ENCODE results near the gene MAP3K5. TPM values are rescaled to one million over a fixed set of nuclear protein-coding genes. Genes with fewer than 3 reads are reported as not detected.

Gene MAP3K5
- polyA plus RNA-seq, 2 donors: 5.2 to 5.6 TPM

GRCh38 chr6:136651982-136652381 is 140.3 kb downstream of the MAP3K5 start:
- 69 to 79% methylated on average over 2 of the region's 2 CpGs for WGBS, 2 donors
- no peaks in the 10 kb centered on the region for H3K27me3 ChIP-seq (ENCODE audit: control insufficient read depth in 1 of 2, insufficient read depth in 2 of 2, low read length in 2 of 2)
- H3K9me3 ChIP-seq (ENCODE audit: control insufficient read depth in 2 of 2, insufficient read depth in 1 of 2, low read depth in 1 of 2, low read length in 1 of 2): no peaks in the 10 kb centered on the region
- no peaks in the 10 kb centered on the region for H3K36me3 ChIP-seq (ENCODE audit: control insufficient read depth in 2 of 2, insufficient read depth in 2 of 2, low read length in 1 of 2)
- no peak overlapping the region for H3K4me3 ChIP-seq (ENCODE audit: low read depth in 1 of 2, low read length in 2 of 2)
- no peak overlapping the region for H3K27ac ChIP-seq (ENCODE audit: low read depth in 2 of 2, low read length in 1 of 2)
- no peaks in the 10 kb centered on the region for H3K4me1 ChIP-seq (ENCODE audit: control insufficient read depth in 2 of 2, insufficient read depth in 2 of 2, low read length in 1 of 2)

GRCh38 chr6:136647363-136647852 is 144.9 kb downstream of the MAP3K5 start:
- Histone ChIP-seq H3K4me3 (ENCODE audit: low read depth in 1 of 2, low read length in 2 of 2) (no peak overlapping the region), H3K4me1 (ENCODE audit: control insufficient read depth in 2 of 2, insufficient read depth in 2 of 2, low read length in 1 of 2) (no peaks in the 10 kb centered on the region), H3K36me3 (ENCODE audit: control insufficient read depth in 2 of 2, insufficient read depth in 2 of 2, low read length in 1 of 2) (no peaks in the 10 kb centered on the region), H3K9me3 (ENCODE audit: control insufficient read depth in 2 of 2, insufficient read depth in 1 of 2, low read depth in 1 of 2, low read length in 1 of 2) (no peaks in the 10 kb centered on the region), H3K27me3 (ENCODE audit: control insufficient read depth in 1 of 2, insufficient read depth in 2 of 2, low read length in 2 of 2) (no peaks in the 10 kb centered on the region), H3K27ac (ENCODE audit: low read depth in 2 of 2, low read length in 1 of 2) (peak overlapping the region in 1 of 2 donors; percentile 11)
- WGBS, 2 donors: 37 to 47% methylated on average over 9 of the region's 9 CpGs

DNA sequence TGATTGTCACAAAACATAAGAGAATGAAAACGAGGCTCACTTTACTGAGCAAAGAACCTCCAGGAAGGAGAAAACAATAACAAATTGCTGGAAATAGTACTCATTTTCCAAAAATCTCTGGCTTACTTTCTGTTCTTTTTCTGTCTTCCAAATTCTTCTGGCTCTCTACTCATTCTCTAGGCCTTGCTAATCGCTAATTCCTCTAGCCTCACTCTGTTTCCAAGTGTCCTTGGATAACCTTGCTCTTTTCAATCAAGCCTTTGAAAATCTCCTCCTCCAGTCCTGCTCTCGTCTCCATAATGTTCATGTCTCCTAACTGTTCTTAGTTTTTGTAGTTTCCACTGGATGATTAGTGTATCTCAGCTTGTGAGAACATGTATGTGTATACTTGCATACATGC is 145.9 kb downstream of the MAP3K5 start:
- H3K27ac ChIP-seq (ENCODE audit: low read depth in 2 of 2, low read length in 1 of 2): no peak overlapping the region
- no peaks in the 10 kb centered on the region for H3K9me3 ChIP-seq (ENCODE audit: control insufficient read depth in 2 of 2, insufficient read depth in 1 of 2, low read depth in 1 of 2, low read length in 1 of 2)
- 36% methylated on average over 3 of the region's 3 CpGs for WGBS, 2 donors
- H3K4me3 ChIP-seq (ENCODE audit: low read depth in 1 of 2, low read length in 2 of 2): no peak overlapping the region
- no peaks in the 10 kb centered on the region for H3K4me1 ChIP-seq (ENCODE audit: control insufficient read depth in 2 of 2, insufficient read depth in 2 of 2, low read length in 1 of 2)
- H3K36me3 ChIP-seq (ENCODE audit: control insufficient read depth in 2 of 2, insufficient read depth in 2 of 2, low read length in 1 of 2): no peaks in the 10 kb centered on the region
- H3K27me3 ChIP-seq (ENCODE audit: control insufficient read depth in 1 of 2, insufficient read depth in 2 of 2, low read length in 2 of 2): no peaks in the 10 kb centered on the region

GRCh38 chr6:136644597-136644952 is 147.7 kb downstream of the MAP3K5 start:
- Histone ChIP-seq H3K4me3 (ENCODE audit: low read depth in 1 of 2, low read length in 2 of 2) (no peak overlapping the region), H3K9me3 (ENCODE audit: control insufficient read depth in 2 of 2, insufficient read depth in 1 of 2, low read depth in 1 of 2, low read length in 1 of 2) (no peaks in the 10 kb centered on the region), H3K4me1 (ENCODE audit: control insufficient read depth in 2 of 2, insufficient read depth in 2 of 2, low read length in 1 of 2) (no peaks in the 10 kb centered on the region), H3K27me3 (ENCODE audit: control insufficient read depth in 1 of 2, insufficient read depth in 2 of 2, low read length in 2 of 2) (no peaks in the 10 kb centered on the region), H3K27ac (ENCODE audit: low read depth in 2 of 2, low read length in 1 of 2) (peak overlapping the region in 1 of 2 donors; percentile 47), H3K36me3 (ENCODE audit: control insufficient read depth in 2 of 2, insufficient read depth in 2 of 2, low read length in 1 of 2) (no peaks in the 10 kb centered on the region)
- 80 to 84% methylated on average over 4 of the region's 4 CpGs for WGBS, 2 donors

DNA sequence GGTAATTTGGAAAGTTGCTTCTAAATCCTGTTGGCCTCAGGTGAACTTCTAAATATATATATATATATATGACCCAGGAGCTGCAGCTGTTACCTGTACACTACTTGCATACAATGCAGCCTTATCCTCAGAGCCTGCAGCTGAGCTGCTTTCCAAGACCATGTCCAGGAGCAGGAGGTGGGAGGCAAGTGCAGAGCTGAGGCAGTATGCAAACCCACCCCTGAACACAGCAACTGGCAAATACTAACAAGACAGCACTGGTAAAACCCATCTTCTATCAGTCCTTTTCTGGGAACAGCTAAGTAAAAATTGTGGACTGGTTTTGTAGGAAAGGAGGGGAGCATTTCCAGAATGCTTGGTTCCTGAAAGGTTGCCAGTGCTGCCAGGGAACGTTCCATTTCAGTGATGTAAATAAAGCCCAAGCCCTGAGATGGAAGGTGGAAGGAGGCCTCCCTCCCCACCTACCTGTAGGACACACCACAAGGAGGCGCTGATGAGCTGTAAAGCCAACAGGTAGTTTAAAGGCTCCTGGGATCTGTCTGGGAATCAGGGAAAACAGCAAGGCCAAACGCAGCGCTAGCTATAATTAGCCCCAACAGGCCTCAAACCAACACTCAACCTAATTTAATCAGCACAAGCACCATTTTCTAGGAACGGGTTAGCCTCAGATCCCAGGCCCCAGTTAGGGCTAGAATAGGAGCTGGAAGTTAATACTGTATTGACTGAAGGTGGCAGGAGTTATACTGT is 148.3 kb downstream of the MAP3K5 start:
- 4 to 5% methylated on average over 5 of the region's 5 CpGs for WGBS, 2 donors
- H3K27ac ChIP-seq (ENCODE audit: low read depth in 2 of 2, low read length in 1 of 2): peak overlapping the region in 1 of 2 donors; percentile 47

GRCh38 chr6:136641873-136642465 is 150.3 kb downstream of the MAP3K5 start:
- Histone ChIP-seq H3K27ac (ENCODE audit: low read depth in 2 of 2, low read length in 1 of 2) (no peak overlapping the region), H3K9me3 (ENCODE audit: control insufficient read depth in 2 of 2, insufficient read depth in 1 of 2, low read depth in 1 of 2, low read length in 1 of 2) (no peaks in the 10 kb centered on the region), H3K4me3 (ENCODE audit: low read depth in 1 of 2, low read length in 2 of 2) (no peak overlapping the region), H3K27me3 (ENCODE audit: control insufficient read depth in 1 of 2, insufficient read depth in 2 of 2, low read length in 2 of 2) (no peaks in the 10 kb centered on the region), H3K4me1 (ENCODE audit: control insufficient read depth in 2 of 2, insufficient read depth in 2 of 2, low read length in 1 of 2) (no peaks in the 10 kb centered on the region), H3K36me3 (ENCODE audit: control insufficient read depth in 2 of 2, insufficient read depth in 2 of 2, low read length in 1 of 2) (peaks cover 0 to 2% of the 10 kb centered on the region in 2 donors)
- WGBS, 2 donors: 95 to 98% methylated on average over 3 of the region's 3 CpGs

More for the DNA sequence above, 148.3 kb downstream of the MAP3K5 start:
- Histone ChIP-seq H3K9me3 (ENCODE audit: control insufficient read depth in 2 of 2, insufficient read depth in 1 of 2, low read depth in 1 of 2, low read length in 1 of 2) (no peaks in the 10 kb centered on the region), H3K4me3 (ENCODE audit: low read depth in 1 of 2, low read length in 2 of 2) (no peak overlapping the region), H3K36me3 (ENCODE audit: control insufficient read depth in 2 of 2, insufficient read depth in 2 of 2, low read length in 1 of 2) (no peaks in the 10 kb centered on the region), H3K4me1 (ENCODE audit: control insufficient read depth in 2 of 2, insufficient read depth in 2 of 2, low read length in 1 of 2) (no peaks in the 10 kb centered on the region), H3K27me3 (ENCODE audit: control insufficient read depth in 1 of 2, insufficient read depth in 2 of 2, low read length in 2 of 2) (no peaks in the 10 kb centered on the region)

GRCh38 chr6:136641166-136641565 is 151.1 kb downstream of the MAP3K5 start:
- Histone ChIP-seq H3K27ac (ENCODE audit: low read depth in 2 of 2, low read length in 1 of 2) (no peak overlapping the region), H3K4me1 (ENCODE audit: control insufficient read depth in 2 of 2, insufficient read depth in 2 of 2, low read length in 1 of 2) (no peaks in the 10 kb centered on the region), H3K9me3 (ENCODE audit: control insufficient read depth in 2 of 2, insufficient read depth in 1 of 2, low read depth in 1 of 2, low read length in 1 of 2) (no peaks in the 10 kb centered on the region), H3K27me3 (ENCODE audit: control insufficient read depth in 1 of 2, insufficient read depth in 2 of 2, low read length in 2 of 2) (no peaks in the 10 kb centered on the region), H3K36me3 (ENCODE audit: control insufficient read depth in 2 of 2, insufficient read depth in 2 of 2, low read length in 1 of 2) (peaks cover 3 to 5% of the 10 kb centered on the region in 2 donors), H3K4me3 (ENCODE audit: low read depth in 1 of 2, low read length in 2 of 2) (no peak overlapping the region)
- WGBS, 2 donors: 83 to 93% methylated on average over 3 of the region's 3 CpGs

DNA sequence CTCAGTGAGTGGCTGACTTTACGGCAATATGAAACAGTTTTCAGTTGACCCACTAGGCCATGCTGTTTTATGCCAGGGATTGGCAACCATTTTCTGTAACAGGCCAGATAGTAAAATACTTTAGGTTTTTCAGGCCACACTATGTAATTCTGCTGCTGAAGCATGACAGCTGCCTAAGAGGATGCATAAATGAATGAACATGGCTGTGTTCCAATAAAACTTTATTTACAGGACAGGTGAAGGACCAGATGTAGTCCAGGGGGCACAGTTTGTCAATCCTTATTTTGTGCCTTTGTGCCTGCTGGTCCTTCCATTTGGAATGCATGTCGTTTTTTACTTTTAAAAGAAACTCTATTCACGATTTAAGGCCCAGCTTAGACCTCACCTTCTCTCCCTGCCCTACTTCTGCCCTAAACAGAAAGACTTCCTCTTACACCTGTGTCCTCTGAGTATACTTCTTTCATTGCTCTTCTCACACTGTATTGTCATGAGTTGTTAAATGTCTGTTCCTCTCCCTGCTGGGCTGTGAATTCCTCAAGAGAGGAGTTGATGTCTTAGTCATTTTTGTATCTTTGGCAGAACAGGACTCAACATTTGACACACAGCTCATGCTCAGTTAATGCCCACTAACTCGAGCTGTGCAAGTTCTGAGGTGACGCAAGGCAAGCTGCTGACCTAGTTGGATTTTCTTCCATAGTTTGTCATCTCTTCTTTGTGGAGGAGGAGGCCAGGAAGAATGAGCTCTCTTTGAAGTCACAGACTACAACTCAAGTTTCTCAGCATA is 152.0 kb downstream of the MAP3K5 start:
- 83 to 87% methylated on average over 5 of the region's 5 CpGs for WGBS, 2 donors
- peaks cover 3 to 8% of the 10 kb centered on the region in 2 donors for H3K36me3 ChIP-seq (ENCODE audit: control insufficient read depth in 2 of 2, insufficient read depth in 2 of 2, low read length in 1 of 2)
- H3K4me1 ChIP-seq (ENCODE audit: control insufficient read depth in 2 of 2, insufficient read depth in 2 of 2, low read length in 1 of 2): no peaks in the 10 kb centered on the region
- no peaks in the 10 kb centered on the region for H3K27me3 ChIP-seq (ENCODE audit: control insufficient read depth in 1 of 2, insufficient read depth in 2 of 2, low read length in 2 of 2)
- H3K27ac ChIP-seq (ENCODE audit: low read depth in 2 of 2, low read length in 1 of 2): no peak overlapping the region
- H3K4me3 ChIP-seq (ENCODE audit: low read depth in 1 of 2, low read length in 2 of 2): no peak overlapping the region
- H3K9me3 ChIP-seq (ENCODE audit: control insufficient read depth in 2 of 2, insufficient read depth in 1 of 2, low read depth in 1 of 2, low read length in 1 of 2): no peaks in the 10 kb centered on the region

DNA sequence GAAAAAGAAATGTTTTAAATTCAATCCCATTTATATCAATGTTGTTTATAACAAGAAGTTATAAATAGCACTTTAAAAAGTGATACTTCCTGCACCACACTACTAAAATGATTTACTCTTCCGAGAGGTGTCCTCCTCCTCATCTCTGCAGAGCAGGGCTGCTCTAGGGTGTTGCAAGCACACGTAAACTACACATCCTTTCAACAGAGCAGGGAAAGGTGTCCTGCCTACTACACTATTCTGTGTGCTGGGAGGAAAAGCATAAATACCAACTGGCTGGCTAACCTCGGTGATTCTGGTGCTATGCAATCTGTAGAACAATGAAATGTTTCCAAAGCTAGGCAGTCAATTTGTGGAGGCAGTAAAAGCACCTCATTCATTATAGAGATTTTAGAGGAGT is 152.6 kb downstream of the MAP3K5 start:
- H3K27ac ChIP-seq (ENCODE audit: low read depth in 2 of 2, low read length in 1 of 2): no peak overlapping the region
- H3K4me3 ChIP-seq (ENCODE audit: low read depth in 1 of 2, low read length in 2 of 2): no peak overlapping the region
- WGBS, 2 donors: 83 to 88% methylated on average over 3 of the region's 3 CpGs
- H3K4me1 ChIP-seq (ENCODE audit: control insufficient read depth in 2 of 2, insufficient read depth in 2 of 2, low read length in 1 of 2): no peaks in the 10 kb centered on the region
- H3K9me3 ChIP-seq (ENCODE audit: control insufficient read depth in 2 of 2, insufficient read depth in 1 of 2, low read depth in 1 of 2, low read length in 1 of 2): no peaks in the 10 kb centered on the region
- no peaks in the 10 kb centered on the region for H3K27me3 ChIP-seq (ENCODE audit: control insufficient read depth in 1 of 2, insufficient read depth in 2 of 2, low read length in 2 of 2)
- peaks cover 3 to 8% of the 10 kb centered on the region in 2 donors for H3K36me3 ChIP-seq (ENCODE audit: control insufficient read depth in 2 of 2, insufficient read depth in 2 of 2, low read length in 1 of 2)

Measured in esophagus (tissue), 2 donors.